Osteoblast (primary cell): ENCODE measurements around the gene MYO3B. TPM values are rescaled to one million over a fixed set of nuclear protein-coding genes. Genes with fewer than 3 reads are reported as not detected.

Experiments
- DNase-seq: peaks from one replicate; pipeline ENCODE4 v3.0.0; 2011; ENCODE audit warnings: low spot score, mixed read lengths; ENCODE audit not compliant: insufficient read length; ENCODE audit errors: missing footprints
- H2AFZ ChIP-seq: 2 replicates; pipeline ENCODE4 v1.6.0; 2011; ENCODE audit warnings: mild to moderate bottlenecking, low read length
- H3K27ac ChIP-seq: 2 replicates; pipeline ENCODE4 v1.5.1; 2011; ENCODE audit warnings: mild to moderate bottlenecking, low read depth, low read length, moderate library complexity
- H3K27me3 ChIP-seq: 2 replicates; pipeline ENCODE4 v1.6.0; 2012; ENCODE audit warnings: mild to moderate bottlenecking, control low read depth, inconsistent platforms, low read length, moderate library complexity; ENCODE audit not compliant: insufficient read depth
- H3K36me3 ChIP-seq: 2 replicates; pipeline ENCODE4 v1.5.1; 2011; ENCODE audit warnings: mild to moderate bottlenecking, low read length, control low read depth, moderate library complexity; ENCODE audit not compliant: insufficient read depth
- H3K4me1 ChIP-seq: 2 replicates; pipeline ENCODE4 v1.5.1; 2011; ENCODE audit warnings: mild to moderate bottlenecking, low read length, control low read depth, moderate library complexity; ENCODE audit not compliant: insufficient read depth
- H3K4me2 ChIP-seq: 2 replicates; pipeline ENCODE4 v1.6.0; 2011; ENCODE audit warnings: mild to moderate bottlenecking, low read length; ENCODE audit not compliant: insufficient read depth
- H3K4me3 ChIP-seq: fragments of 200-600 bp; sonication (generic); 3 replicates; pipeline ENCODE4 v1.5.1; 2012; ENCODE audit warnings: mild to moderate bottlenecking, low read length, inconsistent platforms; ENCODE audit not compliant: insufficient read depth
- H3K79me2 ChIP-seq: 2 replicates; pipeline ENCODE4 v1.6.0; 2012; ENCODE audit warnings: mild to moderate bottlenecking, low read length, control low read depth, inconsistent platforms; ENCODE audit not compliant: insufficient read depth
- H3K9me3 ChIP-seq: 2 replicates; pipeline ENCODE4 v1.5.1; 2011; ENCODE audit warnings: low read depth, low read length, control low read depth
- H4K20me1 ChIP-seq: 2 replicates; pipeline ENCODE4 v1.6.0; 2012; ENCODE audit warnings: mild to moderate bottlenecking, low read length, control low read depth; ENCODE audit not compliant: insufficient read depth
- total RNA-seq: library from RNA; depleted of rRNA; stranded (reverse); fragments of >200 nt; gene quantifications from 2 replicates; pipeline ENCODE4 v1.2.3, GENCODE V29; 2012
- TF ChIP-seq, protein P1 (sequence below): IDR thresholded peaks from 2 replicates; pipeline ENCODE4 v1.5.1; 2011; ENCODE audit warnings: mild to moderate bottlenecking, low read depth, low read length, moderate library complexity; ENCODE audit errors: extremely low read depth

Gene MYO3B
- total RNA-seq, 1 donor = 0.36 TPM

DNA sequence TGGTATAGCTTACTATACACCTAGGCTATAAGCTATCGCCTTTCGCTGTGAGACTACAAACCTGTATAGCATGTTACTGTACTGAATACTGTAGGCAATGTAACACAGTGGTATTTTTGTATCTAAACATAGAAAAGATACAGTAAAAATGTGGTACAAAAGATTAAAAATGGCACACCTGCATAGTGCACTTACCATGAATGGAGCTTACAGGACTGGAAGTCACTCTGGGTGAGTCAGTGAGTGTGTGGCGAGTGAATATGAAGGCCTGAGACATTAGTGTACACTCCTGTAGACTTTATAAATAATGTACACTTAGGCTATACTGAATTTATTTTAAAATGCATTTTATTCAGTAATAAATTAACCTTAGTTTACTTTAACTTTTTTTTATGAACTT is 279.0 kb downstream of the MYO3B start:
- no peak overlapping the region for H2AFZ ChIP-seq
- TF ChIP-seq, protein P1, sequence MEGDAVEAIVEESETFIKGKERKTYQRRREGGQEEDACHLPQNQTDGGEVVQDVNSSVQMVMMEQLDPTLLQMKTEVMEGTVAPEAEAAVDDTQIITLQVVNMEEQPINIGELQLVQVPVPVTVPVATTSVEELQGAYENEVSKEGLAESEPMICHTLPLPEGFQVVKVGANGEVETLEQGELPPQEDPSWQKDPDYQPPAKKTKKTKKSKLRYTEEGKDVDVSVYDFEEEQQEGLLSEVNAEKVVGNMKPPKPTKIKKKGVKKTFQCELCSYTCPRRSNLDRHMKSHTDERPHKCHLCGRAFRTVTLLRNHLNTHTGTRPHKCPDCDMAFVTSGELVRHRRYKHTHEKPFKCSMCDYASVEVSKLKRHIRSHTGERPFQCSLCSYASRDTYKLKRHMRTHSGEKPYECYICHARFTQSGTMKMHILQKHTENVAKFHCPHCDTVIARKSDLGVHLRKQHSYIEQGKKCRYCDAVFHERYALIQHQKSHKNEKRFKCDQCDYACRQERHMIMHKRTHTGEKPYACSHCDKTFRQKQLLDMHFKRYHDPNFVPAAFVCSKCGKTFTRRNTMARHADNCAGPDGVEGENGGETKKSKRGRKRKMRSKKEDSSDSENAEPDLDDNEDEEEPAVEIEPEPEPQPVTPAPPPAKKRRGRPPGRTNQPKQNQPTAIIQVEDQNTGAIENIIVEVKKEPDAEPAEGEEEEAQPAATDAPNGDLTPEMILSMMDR = no peak
- H3K4me1 ChIP-seq = no peaks in the 10 kb centered on the region
- no peaks in the 10 kb centered on the region for H3K36me3 ChIP-seq
- H4K20me1 ChIP-seq = no peaks in the 10 kb centered on the region
- H3K4me3 ChIP-seq = no peak overlapping the region
- H3K4me2 ChIP-seq = no peak overlapping the region
- H3K79me2 ChIP-seq = no peaks in the 10 kb centered on the region
- DNase-seq = no peak
- no peak overlapping the region for H3K27ac ChIP-seq
- H3K27me3 ChIP-seq = no peaks in the 10 kb centered on the region
- no peaks in the 10 kb centered on the region for H3K9me3 ChIP-seq

DNA sequence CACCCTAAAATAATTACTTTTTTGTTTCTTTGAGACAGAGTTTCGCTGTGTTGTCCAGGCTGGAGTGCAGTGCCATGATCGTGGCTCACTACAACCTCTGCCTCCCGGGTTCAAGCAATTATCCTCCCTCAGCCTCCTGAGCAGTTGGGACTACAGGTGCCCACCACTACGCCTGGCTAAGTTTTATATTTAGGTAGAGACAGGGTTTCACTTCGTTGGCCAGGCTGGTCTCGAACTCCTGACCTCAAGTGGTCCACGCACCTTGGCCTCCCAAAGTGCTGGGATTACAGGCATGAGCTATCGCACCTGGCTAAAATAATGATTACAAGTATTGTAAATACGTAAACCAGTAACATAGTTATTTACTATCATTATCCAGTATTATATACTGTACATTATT is 279.8 kb downstream of the MYO3B start:
- Histone ChIP-seq H3K36me3 (no peaks in the 10 kb centered on the region), H3K4me1 (no peaks in the 10 kb centered on the region), H2AFZ (no peak overlapping the region), H3K4me2 (no peak overlapping the region), H3K79me2 (no peaks in the 10 kb centered on the region), H3K9me3 (no peaks in the 10 kb centered on the region), H3K27ac (no peak overlapping the region), H3K4me3 (no peak overlapping the region), H3K27me3 (no peaks in the 10 kb centered on the region), H4K20me1 (no peaks in the 10 kb centered on the region)
- TF ChIP-seq, protein P1 = no peak
- no peak for DNase-seq

DNA sequence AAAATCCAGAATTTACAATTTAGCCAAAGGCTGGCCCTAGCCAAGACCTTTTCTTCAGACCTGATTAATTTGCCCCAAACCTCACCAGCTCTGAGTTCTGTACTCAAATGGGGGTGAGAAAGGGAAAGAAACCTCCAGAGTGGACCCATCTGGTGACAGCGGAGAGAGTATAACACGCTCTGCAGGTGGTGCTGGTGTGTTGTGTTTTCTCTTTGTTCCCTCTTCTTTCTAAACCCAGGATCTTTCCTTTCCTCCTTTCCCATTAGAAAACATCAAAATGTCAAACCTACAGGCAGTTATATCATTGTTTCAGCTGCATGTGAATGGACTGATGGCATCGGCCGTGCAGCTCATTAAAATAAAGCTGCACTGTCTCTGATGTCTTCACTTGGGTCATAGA is 283.9 kb downstream of the MYO3B start:
- Histone ChIP-seq H3K36me3 (no peaks in the 10 kb centered on the region), H3K27ac (no peak overlapping the region), H3K4me3 (no peak overlapping the region), H3K4me2 (no peak overlapping the region), H3K4me1 (no peaks in the 10 kb centered on the region), H3K9me3 (no peaks in the 10 kb centered on the region), H4K20me1 (no peaks in the 10 kb centered on the region), H3K79me2 (no peaks in the 10 kb centered on the region), H3K27me3 (no peaks in the 10 kb centered on the region), H2AFZ (no peak overlapping the region)
- TF ChIP-seq, protein P1 = no peak
- no peak for DNase-seq

DNA sequence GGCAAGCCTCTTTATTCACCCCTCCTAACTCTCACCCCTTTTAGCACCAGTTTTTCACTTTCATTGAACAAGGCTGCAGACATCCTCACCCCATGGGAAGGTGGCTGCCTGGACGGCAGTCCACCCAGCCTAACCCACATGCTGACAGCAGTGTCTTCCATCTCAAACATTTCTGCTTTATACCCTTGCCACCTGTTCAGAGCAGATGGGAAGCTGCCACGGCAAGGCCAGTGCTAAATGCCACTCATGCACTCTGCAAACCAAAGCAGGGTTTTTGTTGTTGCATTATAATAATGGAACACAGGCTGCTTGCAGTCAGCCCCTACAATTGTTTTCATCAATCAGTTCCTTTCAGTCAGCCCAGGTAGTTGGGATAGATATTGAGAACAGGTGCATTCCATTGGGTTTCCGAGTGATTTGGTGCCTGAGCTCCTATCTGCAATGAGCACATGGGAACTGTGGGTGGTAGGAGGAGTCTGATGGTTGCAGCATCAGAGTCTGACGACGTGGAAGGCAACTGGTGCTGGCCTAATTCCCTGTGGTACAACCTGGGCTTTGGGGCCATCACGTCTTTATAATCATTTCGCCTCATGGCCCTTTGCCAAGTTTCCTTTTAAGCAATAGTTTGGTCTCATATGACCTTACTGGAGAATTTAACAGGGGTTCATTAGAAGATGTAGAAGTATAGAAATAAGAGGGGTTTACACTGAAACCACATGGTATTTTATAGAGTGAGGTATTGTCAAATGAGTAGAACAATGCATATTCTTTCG is 284.7 kb downstream of the MYO3B start:
- H3K36me3 ChIP-seq = no peaks in the 10 kb centered on the region
- TF ChIP-seq, protein P1 = no peak
- H2AFZ ChIP-seq = no peak overlapping the region
- no peak for DNase-seq
- H3K4me2 ChIP-seq = no peak overlapping the region
- no peaks in the 10 kb centered on the region for H4K20me1 ChIP-seq
- H3K4me1 ChIP-seq = no peaks in the 10 kb centered on the region
- H3K79me2 ChIP-seq = no peaks in the 10 kb centered on the region
- H3K4me3 ChIP-seq = no peak overlapping the region
- no peaks in the 10 kb centered on the region for H3K9me3 ChIP-seq
- no peaks in the 10 kb centered on the region for H3K27me3 ChIP-seq
- H3K27ac ChIP-seq = no peak overlapping the region
